ENCODE measurements around the gene PLCB1.

GRCh38 chr20:8579035-8579434 is 447.0 kb downstream of the PLCB1 start:
- TF ChIP-seq, protein P1, sequence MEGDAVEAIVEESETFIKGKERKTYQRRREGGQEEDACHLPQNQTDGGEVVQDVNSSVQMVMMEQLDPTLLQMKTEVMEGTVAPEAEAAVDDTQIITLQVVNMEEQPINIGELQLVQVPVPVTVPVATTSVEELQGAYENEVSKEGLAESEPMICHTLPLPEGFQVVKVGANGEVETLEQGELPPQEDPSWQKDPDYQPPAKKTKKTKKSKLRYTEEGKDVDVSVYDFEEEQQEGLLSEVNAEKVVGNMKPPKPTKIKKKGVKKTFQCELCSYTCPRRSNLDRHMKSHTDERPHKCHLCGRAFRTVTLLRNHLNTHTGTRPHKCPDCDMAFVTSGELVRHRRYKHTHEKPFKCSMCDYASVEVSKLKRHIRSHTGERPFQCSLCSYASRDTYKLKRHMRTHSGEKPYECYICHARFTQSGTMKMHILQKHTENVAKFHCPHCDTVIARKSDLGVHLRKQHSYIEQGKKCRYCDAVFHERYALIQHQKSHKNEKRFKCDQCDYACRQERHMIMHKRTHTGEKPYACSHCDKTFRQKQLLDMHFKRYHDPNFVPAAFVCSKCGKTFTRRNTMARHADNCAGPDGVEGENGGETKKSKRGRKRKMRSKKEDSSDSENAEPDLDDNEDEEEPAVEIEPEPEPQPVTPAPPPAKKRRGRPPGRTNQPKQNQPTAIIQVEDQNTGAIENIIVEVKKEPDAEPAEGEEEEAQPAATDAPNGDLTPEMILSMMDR (IDR thresholded peaks at IDR 0.05; ENCODE audit: extremely low read depth in 1 of 2, insufficient read depth in 1 of 2, low read depth in 1 of 2, low read length in 2 of 2) = no peak
- no peak for TF ChIP-seq POLR2A (IDR thresholded peaks at IDR 0.05; ENCODE audit: low read depth, low read length)
- TF ChIP-seq JUN (IDR thresholded peaks at IDR 0.05; ENCODE audit: borderline replicate concordance, insufficient read depth, insufficient read length, low read depth) = no peak
- TF ChIP-seq MYC (IDR thresholded peaks at IDR 0.05; ENCODE audit: low read depth, low read length) = no peak
- TF ChIP-seq EZH2 (IDR thresholded peaks at IDR 0.05; ENCODE audit: borderline replicate concordance, low read depth, low read length, severe bottlenecking) = no peak
- no peak for TF ChIP-seq FOS (IDR thresholded peaks at IDR 0.05; ENCODE audit: borderline replicate concordance, insufficient read depth, low read length)
